Transverse colon (tissue), 4 donors: ENCODE data around the gene BST1. TPM values are rescaled to one million over a fixed set of nuclear protein-coding genes. Genes with fewer than 3 reads are reported as not detected.

Experiments used
- DNase-seq: peaks from one replicate; pipeline ENCODE4 v3.0.0-alpha.2; 2019
- H3K27ac ChIP-seq, 4 donors: fragments of 200-600 bp; sonication (generic); 2 replicates each; pipeline ENCODE4 v1.5.1; 2016 to 2018; ENCODE audit warnings: inconsistent platforms in 4 of 4
- H3K27me3 ChIP-seq: fragments of 200-600 bp; sonication (generic); 2 replicates; pipeline ENCODE4 v1.5.1; 2017; ENCODE audit warnings: inconsistent platforms
- H3K36me3 ChIP-seq, 4 donors: fragments of 200-600 bp; sonication (generic); 2 replicates each; pipeline ENCODE4 v1.5.1; 2017 to 2019; ENCODE audit warnings: inconsistent platforms in 4 of 4
- H3K4me1 ChIP-seq, 4 donors: fragments of 200-600 bp; sonication (generic); 2 replicates each; pipeline ENCODE4 v1.5.1; 2017 to 2020; ENCODE audit warnings: inconsistent platforms in 4 of 4
- H3K4me3 ChIP-seq, 4 donors: fragments of 200-600 bp; sonication (generic); 1 replicate in 1 of 4; 2 replicates in 3 of 4; pipeline versions ENCODE4 v1.5.1 to v1.6.1; 2017 to 2019; ENCODE audit warnings: inconsistent platforms in 4 of 4
- H3K9me3 ChIP-seq, 2 donors: fragments of 200-600 bp; sonication (generic); 2 replicates each; pipeline ENCODE4 v1.5.1; 2017 to 2019; ENCODE audit warnings: inconsistent platforms in 2 of 2
- EP300 ChIP-seq: sonication (generic); formaldehyde crosslinking; IDR thresholded peaks from one replicate; pipeline ENCODE4 v1.6.1; 2017; ENCODE audit warnings: antibody characterized with exemption, low read depth
- POLR2A ChIP-seq: fragments of 450-650 bp; IDR thresholded peaks from one replicate; pipeline ENCODE4 v1.6.1; 2016; ENCODE audit warnings: antibody characterized with exemption, mild to moderate bottlenecking, moderate library complexity
- POLR2AphosphoS5 ChIP-seq, 3 donors: sonication (generic); formaldehyde crosslinking; IDR thresholded peaks; one replicate each; pipeline ENCODE4 v1.6.1; 2016; ENCODE audit warnings: antibody characterized with exemption in 3 of 3
- WGBS, 2 donors: methylation state at CpG; one replicate each; pipeline ENCODE4 v1.1.5; 2018; ENCODE audit warnings: low coverage in 1 of 2; 5-methylcytosine and 5-hydroxymethylcytosine counted together
- in situ Hi-C, 4 donors: fragments of 200-750 bp; cut with MboI; loops; one replicate each; pipeline versions ENCODE4 v1.15.0 to v1.15.1; 2017; ENCODE audit warnings: low sequenced_read_pairs in 3 of 4, low pct_ligation_motif_present in 1 of 4, low pct_unique_long_range_greater_than_20kb in 1 of 4
- intact Hi-C: fragments of 100-400 bp; cut with DNase I; formaldehyde crosslinking; loops from one replicate; pipeline ENCODE4 v1.15.1; 2023; ENCODE audit warnings: low total_unique reads
- total RNA-seq, 4 donors: library from RNA; depleted of rRNA; stranded (reverse); fragments of >200 nt; gene quantifications; one replicate each; pipeline ENCODE4 v1.1.0, GENCODE V29; 2016
- TF ChIP-seq, protein P1 (sequence below), 5 experiments: fragments of 200-600 bp in 3 of 5; fragments of 450-650 bp in 2 of 5; sonication (generic) in 3 of 5; IDR thresholded peaks; 1 replicate in 2 of 5; 2 replicates in 3 of 5; pipeline ENCODE4 v1.5.1; 2016 to 2017; ENCODE audit warnings: antibody characterized with exemption in 5 of 5, inconsistent platforms in 3 of 5, mild to moderate bottlenecking in 2 of 5, moderate library complexity in 1 of 5

The BST1 gene
- total RNA-seq, 4 donors from 2014 or later: 4.3 to 19.4 TPM; not detected in 2

DNA sequence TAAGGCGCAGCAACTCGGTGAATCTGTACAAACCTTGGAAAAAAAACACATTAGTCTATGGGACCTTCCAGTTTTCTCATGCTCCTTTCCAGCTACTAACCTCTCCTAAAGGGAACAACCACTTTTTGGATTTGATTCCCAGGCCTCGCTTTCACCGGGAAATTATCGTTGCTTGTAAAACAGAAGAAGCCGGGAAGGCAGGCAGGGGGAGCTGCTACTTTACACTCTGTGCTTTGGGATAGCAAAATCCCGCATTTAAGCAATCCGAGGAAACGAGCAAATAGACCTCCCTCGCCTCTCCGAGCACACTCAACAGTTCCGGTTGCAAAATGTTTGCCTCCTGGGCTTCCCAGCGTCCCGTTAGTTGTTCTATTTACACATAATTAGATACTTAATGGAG lies 76.4 kb downstream of the BST1 start:
- TF ChIP-seq POLR2A: no peak
- TF ChIP-seq, protein P1, sequence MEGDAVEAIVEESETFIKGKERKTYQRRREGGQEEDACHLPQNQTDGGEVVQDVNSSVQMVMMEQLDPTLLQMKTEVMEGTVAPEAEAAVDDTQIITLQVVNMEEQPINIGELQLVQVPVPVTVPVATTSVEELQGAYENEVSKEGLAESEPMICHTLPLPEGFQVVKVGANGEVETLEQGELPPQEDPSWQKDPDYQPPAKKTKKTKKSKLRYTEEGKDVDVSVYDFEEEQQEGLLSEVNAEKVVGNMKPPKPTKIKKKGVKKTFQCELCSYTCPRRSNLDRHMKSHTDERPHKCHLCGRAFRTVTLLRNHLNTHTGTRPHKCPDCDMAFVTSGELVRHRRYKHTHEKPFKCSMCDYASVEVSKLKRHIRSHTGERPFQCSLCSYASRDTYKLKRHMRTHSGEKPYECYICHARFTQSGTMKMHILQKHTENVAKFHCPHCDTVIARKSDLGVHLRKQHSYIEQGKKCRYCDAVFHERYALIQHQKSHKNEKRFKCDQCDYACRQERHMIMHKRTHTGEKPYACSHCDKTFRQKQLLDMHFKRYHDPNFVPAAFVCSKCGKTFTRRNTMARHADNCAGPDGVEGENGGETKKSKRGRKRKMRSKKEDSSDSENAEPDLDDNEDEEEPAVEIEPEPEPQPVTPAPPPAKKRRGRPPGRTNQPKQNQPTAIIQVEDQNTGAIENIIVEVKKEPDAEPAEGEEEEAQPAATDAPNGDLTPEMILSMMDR (IDR thresholded peaks at IDR 0.05): peak in 2 of 5 experiments; percentile 13
- DNase-seq: peak; percentile 33
- in situ Hi-C loops (no loop called here), intact Hi-C loops (no loop called here)
- peak overlapping the region; percentile 21 to 66 (median 44) for H3K4me3 ChIP-seq
- WGBS, 2 donors: 0 to 1% methylated on average over 13 to 14 of the region's 14 CpGs
- no peaks in the 10 kb centered on the region for H3K9me3 ChIP-seq
- H3K36me3 ChIP-seq: no peaks in the 10 kb centered on the region
- no peaks in the 10 kb centered on the region for H3K27me3 ChIP-seq
- peak overlapping the region; percentile 30 to 71 (median 52) for H3K27ac ChIP-seq
- H3K4me1 ChIP-seq: peaks cover 0 to 24% (median 10%) of the 10 kb centered on the region in 4 donors

- Histone ChIP-seq H3K9me3 (no peaks in the 10 kb centered on the region), H3K27ac (peak overlapping the region in 2 of 4 donors; percentile 40 to 71), H3K27me3 (no peaks in the 10 kb centered on the region), H3K4me1 (peaks cover 0 to 24% (median 10%) of the 10 kb centered on the region in 4 donors), H3K36me3 (no peaks in the 10 kb centered on the region), H3K4me3 (peak overlapping the region in 2 of 4 donors; percentile 49 to 66)
- TF ChIP-seq POLR2A (no peak), POLR2AphosphoS5 (IDR thresholded peaks at IDR 0.05) (no peak), EP300 (no peak)
- TF ChIP-seq, protein P1 (IDR thresholded peaks at IDR 0.05): no peak
- no peak for DNase-seq
- in situ Hi-C loops: no loop called here
- WGBS, 2 donors: 73 to 100% methylated on average over 1 of the region's 1 CpG
- intact Hi-C loops: no loop called here
These were observed 76.9 kb downstream of the BST1 start for GRCh38 chr4:15779809-15780208.

GRCh38 chr4:15781427-15782095 lies 78.7 kb downstream of the BST1 start:
- 72 to 84% methylated on average over 4 to 6 of the region's 6 CpGs for WGBS, 2 donors
- Histone ChIP-seq H3K27ac (no peak overlapping the region), H3K27me3 (no peaks in the 10 kb centered on the region), H3K4me1 (peaks cover 0 to 24% (median 10%) of the 10 kb centered on the region in 4 donors), H3K9me3 (no peaks in the 10 kb centered on the region), H3K36me3 (no peaks in the 10 kb centered on the region), H3K4me3 (no peak overlapping the region)
- intact Hi-C loops (no loop called here), in situ Hi-C loops (no loop called here)
- peak; percentile 26 for DNase-seq
- no peak for TF ChIP-seq POLR2AphosphoS5 (IDR thresholded peaks at IDR 0.05)
- TF ChIP-seq POLR2A: no peak
- TF ChIP-seq, protein P1 (IDR thresholded peaks at IDR 0.05): no peak
- no peak for TF ChIP-seq EP300

Other genes with a start within 250 kb of the BST1 start
- 10 to 100 TPM in 2 of 4 donors, 1 to 10 TPM in 2; 5.6 to 36.7 (median 9.6) TPM for gene CC2D2A, start 233.2 kb upstream of the BST1 start, total RNA-seq
- 100 to 1,000 TPM in 2 of 4 donors, 10 to 100 TPM in 2; 31.8 to 141 (median 77.5) TPM for gene FBXL5, start 47.7 kb upstream of the BST1 start, total RNA-seq
- gene FAM200B, start 21.2 kb upstream of the BST1 start, total RNA-seq: 10 to 100 TPM in 3 of 4 donors, 1 to 10 TPM in 1; 6.4 to 46.6 (median 28.0) TPM
- 1 to 10 TPM in 3 of 4 donors, not detected in 1; 2.7 to 7.5 (median 3.4) TPM for gene CD38, start 75.3 kb downstream of the BST1 start, total RNA-seq
- 10 to 100 TPM in 2 of 4 donors, 1 to 10 TPM in 2; 7.0 to 12.6 (median 10.1) TPM for gene FGFBP1, start 235.7 kb downstream of the BST1 start, total RNA-seq